GM12878 (cell line): ENCODE measurements around the gene INVS. TPM values are rescaled to one million over a fixed set of nuclear protein-coding genes. Genes with fewer than 3 reads are reported as not detected.
A peak's percentile ranks its signal among the peaks of the same experiment; 100 is the strongest.

ENCODE experiments used
- CBX5 ChIP-seq: sonication (generic); IDR thresholded peaks from 2 replicates; pipeline ENCODE4 v1.6.1; 2016; ENCODE audit warnings: low read depth, moderate library complexity, mild to moderate bottlenecking, inconsistent platforms
- CHD1 ChIP-seq: IDR thresholded peaks from 2 replicates; pipeline ENCODE4 v1.6.1; 2012; ENCODE audit warnings: low read depth, low read length, improper control_type of control experiment
- CUX1 ChIP-seq: IDR thresholded peaks from 2 replicates; pipeline ENCODE4 v1.6.1; 2012; ENCODE audit warnings: improper control_type of control experiment, low read depth, low read length; ENCODE audit not compliant: insufficient replicate concordance
- IRF3 ChIP-seq: fragments of 450-650 bp; IDR thresholded peaks from 2 replicates; pipeline ENCODE4 v1.6.1; 2014; ENCODE audit warnings: mild to moderate bottlenecking
- MEF2A ChIP-seq: IDR thresholded peaks from 2 replicates; pipeline ENCODE4 v1.6.1; 2011; ENCODE audit warnings: low read depth, mild to moderate bottlenecking, low read length, moderate library complexity; ENCODE audit not compliant: insufficient read depth
- MEF2B ChIP-seq: fragments of 450-650 bp; IDR thresholded peaks from 2 replicates; pipeline ENCODE4 v1.6.1; 2018; ENCODE audit warnings: mild to moderate bottlenecking, moderate library complexity; ENCODE audit not compliant: partially characterized antibody, poor library complexity, severe bottlenecking
- MTA3 ChIP-seq: IDR thresholded peaks from 2 replicates; pipeline ENCODE4 v1.6.1; 2012; ENCODE audit warnings: low read length, inconsistent platforms, borderline replicate concordance
- MXI1 ChIP-seq: fragments of 150-350 bp; IDR thresholded peaks from 2 replicates; pipeline ENCODE4 v1.6.1; 2011; ENCODE audit warnings: low read depth, mild to moderate bottlenecking, inconsistent platforms, low read length, improper control_type of control experiment
- MYC ChIP-seq: IDR thresholded peaks from 2 replicates; pipeline ENCODE4 v1.6.1; 2011; ENCODE audit warnings: mild to moderate bottlenecking, low read length, moderate library complexity, inconsistent platforms; ENCODE audit not compliant: insufficient read depth, insufficient replicate concordance, insufficient read length, severe bottlenecking
- NFYB ChIP-seq: IDR thresholded peaks from 2 replicates; pipeline ENCODE4 v1.6.1; 2011; ENCODE audit warnings: low read depth, mild to moderate bottlenecking, low read length, improper control_type of control experiment, moderate library complexity; ENCODE audit not compliant: insufficient read depth
- NR2F1 ChIP-seq: fragments of 450-650 bp; conservative IDR thresholded peaks from 2 replicates; pipeline ENCODE4 v1.6.1; 2017; ENCODE audit warnings: mild to moderate bottlenecking
- RCOR1 ChIP-seq: conservative IDR thresholded peaks from 2 replicates; pipeline ENCODE4 v1.6.1; 2012; ENCODE audit warnings: low read depth, low read length, improper control_type of control experiment
- RELA ChIP-seq: fragments of 450-650 bp; IDR thresholded peaks from 2 replicates; pipeline ENCODE4 v1.8.0; 2014; ENCODE audit warnings: borderline replicate concordance; ENCODE audit not compliant: partially characterized antibody
- RELB ChIP-seq: fragments of 450-650 bp; IDR thresholded peaks from 2 replicates; pipeline ENCODE4 v1.6.1; 2017; ENCODE audit warnings: low read depth, mild to moderate bottlenecking, moderate library complexity
- SMAD5 ChIP-seq: IDR thresholded peaks from 2 replicates; pipeline ENCODE4 v1.6.1; 2016; ENCODE audit warnings: antibody characterized with exemption, low read depth
- SMC3 ChIP-seq: IDR thresholded peaks from 2 replicates; pipeline ENCODE4 v1.6.1; 2011; ENCODE audit warnings: low read length, improper control_type of control experiment, borderline replicate concordance
- STAT1 ChIP-seq: fragments of 450-650 bp; conservative IDR thresholded peaks from 2 replicates; pipeline ENCODE4 v1.6.1; 2014; ENCODE audit warnings: antibody characterized with exemption, mild to moderate bottlenecking
- SUZ12 ChIP-seq: fragments of 200-600 bp; sonication (generic); IDR thresholded peaks from one replicate; pipeline ENCODE4 v1.6.1; 2018; ENCODE audit warnings: antibody characterized with exemption, mild to moderate bottlenecking; ENCODE audit not compliant: unreplicated experiment
- ZBTB4 ChIP-seq: fragments of 450-650 bp; formaldehyde crosslinking; IDR thresholded peaks from 2 replicates; pipeline ENCODE4 v1.4.0; 2022; ENCODE audit warnings: mild to moderate bottlenecking, moderate library complexity
- ZNF384 ChIP-seq: IDR thresholded peaks from 2 replicates; pipeline ENCODE4 v1.6.1; 2012; ENCODE audit warnings: low read depth, mild to moderate bottlenecking, low read length, improper control_type of control experiment, borderline replicate concordance
- polyA plus RNA-seq, 11 experiments: library from polyadenylated mRNA; depleted of rRNA in 4 of 11; unstranded in 6 of 11; stranded (reverse) in 5 of 11; fragments of >200 nt; fragmentation: Nextera tagmentation in 4 of 11; fragmentation: Illumina TruSeq in 1 of 11; extraction: Ambion mirVana in 4 of 11; extraction: Trizol in 1 of 11; gene quantifications; 1 replicate in 1 of 11; 2 replicates in 10 of 11; pipeline versions ENCODE4 v1.2.1 to v1.2.3, GENCODE V29; 2011 to 2016; ENCODE audit warnings: inconsistent platforms in 2 of 11, missing spikeins in 2 of 11, low read depth in 1 of 11
- total RNA-seq, 4 experiments: library from RNA; depleted of rRNA in 3 of 4; stranded (reverse); fragments of >200 nt in 3 of 4; fragmentation: Illumina TruSeq in 1 of 4; extraction: Trizol in 1 of 4; gene quantifications; 2 replicates each; pipeline versions ENCODE4 v1.2.1 to v1.2.3, GENCODE V29; 2013 to 2021

The INVS gene
- total and polyA plus RNA-seq, 10 of the 15 experiments (the other 5 are each of a cell fraction or from before 2014, with no cell fraction given): 0.93 to 20.8 (median 13.2) TPM

GRCh38 chr9:100084734-100085133, 14.3 kb upstream of the INVS start (continued):
- TF ChIP-seq RELB: peak; percentile 79
- no peak for TF ChIP-seq SUZ12
- TF ChIP-seq STAT1: no peak
- TF ChIP-seq ZBTB4: no peak
- TF ChIP-seq ZNF384: no peak
- TF ChIP-seq IRF3: no peak
- TF ChIP-seq CHD1: no peak
- TF ChIP-seq NFYB: no peak
- TF ChIP-seq CUX1: no peak
- peak; percentile 40; the same call in 1 of the 2 replicates for TF ChIP-seq NR2F1
- TF ChIP-seq MEF2A: peak; percentile 98
- no peak; the same call in 1 of the 2 replicates for TF ChIP-seq RCOR1
- TF ChIP-seq MTA3: peak; percentile 91
- TF ChIP-seq SMC3: no peak; the same call in 1 of the 2 replicates
- peak; percentile 74 for TF ChIP-seq MXI1
- peak; percentile 97 for TF ChIP-seq MEF2B
- no peak for TF ChIP-seq SMAD5
- TF ChIP-seq MYC: no peak
- no peak for TF ChIP-seq RELA
- 0 out of 2 replicates have a peak, but pooled peaks have one; percentile 52 for TF ChIP-seq CBX5
